ENCODE data around the gene ECE1.
"Not testable (repeated sequence)": the region's sequence is repeated elsewhere in the genome, so short reads cannot be mapped to it uniquely, and the experiment has no call there.

ECE1 gene

GRCh38 chr1:21236178-21236577 is 54.1 kb downstream of the ECE1 start:
- no peak for TF ChIP-seq CTCF (IDR thresholded peaks at IDR 0.05; ENCODE audit: insufficient read depth, low read length, poor library complexity, severe bottlenecking)

GRCh38 chr1:21234779-21235178 is 55.5 kb downstream of the ECE1 start:
- no peak for TF ChIP-seq CTCF (IDR thresholded peaks at IDR 0.05; ENCODE audit: insufficient read depth, low read length, poor library complexity, severe bottlenecking)
- Histone ChIP-seq H3K27me3 (replicated peaks; ENCODE audit: control insufficient read depth, insufficient read depth, low read length) (no peaks in the 10 kb centered on the region), H3K4me3 (replicated peaks; ENCODE audit: low read depth, low read length) (no peak overlapping the region), H3K36me3 (ENCODE audit: control insufficient read depth, insufficient read depth, low read length) (peaks cover 11% of the 10 kb centered on the region)
- no peak for DNase-seq (ENCODE audit: extremely low read depth, insufficient read length)

More at GRCh38 chr1:21236178-21236577, 54.1 kb downstream of the ECE1 start:
- no peak overlapping the region for H3K4me3 ChIP-seq (replicated peaks; ENCODE audit: low read depth, low read length)
- H3K36me3 ChIP-seq (ENCODE audit: control insufficient read depth, insufficient read depth, low read length), result peaks cover 11% of the 10 kb centered on the region
- DNase-seq (ENCODE audit: extremely low read depth, insufficient read length), result no peak
- H3K27me3 ChIP-seq (replicated peaks; ENCODE audit: control insufficient read depth, insufficient read depth, low read length), result no peaks in the 10 kb centered on the region

- H3K27me3 ChIP-seq (replicated peaks; ENCODE audit: control insufficient read depth, insufficient read depth, low read length), result no peaks in the 10 kb centered on the region
- no peak overlapping the region for H3K4me3 ChIP-seq (replicated peaks; ENCODE audit: low read depth, low read length)
- no peak for TF ChIP-seq CTCF (IDR thresholded peaks at IDR 0.05; ENCODE audit: insufficient read depth, low read length, poor library complexity, severe bottlenecking)
- DNase-seq (ENCODE audit: extremely low read depth, insufficient read length), result no peak
- peaks cover 11% of the 10 kb centered on the region for H3K36me3 ChIP-seq (ENCODE audit: control insufficient read depth, insufficient read depth, low read length)
Measured at GRCh38 chr1:21233490-21233889, 56.8 kb downstream of the ECE1 start.

- TF ChIP-seq CTCF (IDR thresholded peaks at IDR 0.05; ENCODE audit: insufficient read depth, low read length, poor library complexity, severe bottlenecking), result peak; percentile 73
- Histone ChIP-seq H3K4me3 (replicated peaks; ENCODE audit: low read depth, low read length) (no peak overlapping the region), H3K36me3 (ENCODE audit: control insufficient read depth, insufficient read depth, low read length) (peaks cover 7% of the 10 kb centered on the region), H3K27me3 (replicated peaks; ENCODE audit: control insufficient read depth, insufficient read depth, low read length) (no peaks in the 10 kb centered on the region)
- DNase-seq (ENCODE audit: extremely low read depth, insufficient read length), result no peak
Measured at GRCh38 chr1:21232044-21232443, 58.2 kb downstream of the ECE1 start.

- no peak for TF ChIP-seq CTCF (IDR thresholded peaks at IDR 0.05; ENCODE audit: insufficient read depth, low read length, poor library complexity, severe bottlenecking)
- no peaks in the 10 kb centered on the region for H3K27me3 ChIP-seq (replicated peaks; ENCODE audit: control insufficient read depth, insufficient read depth, low read length)
- H3K36me3 ChIP-seq (ENCODE audit: control insufficient read depth, insufficient read depth, low read length), result peaks cover 8% of the 10 kb centered on the region
- no peak overlapping the region for H3K4me3 ChIP-seq (replicated peaks; ENCODE audit: low read depth, low read length)
- DNase-seq (ENCODE audit: extremely low read depth, insufficient read length), result no peak
Measured at GRCh38 chr1:21229246-21230000, 60.8 kb downstream of the ECE1 start.

GRCh38 chr1:21228224-21228623 is 62.0 kb downstream of the ECE1 start:
- not testable (repeated sequence) for H3K36me3 ChIP-seq (ENCODE audit: control insufficient read depth, insufficient read depth, low read length); H3K4me3 ChIP-seq (replicated peaks; ENCODE audit: low read depth, low read length); H3K27me3 ChIP-seq (replicated peaks; ENCODE audit: control insufficient read depth, insufficient read depth, low read length); DNase-seq (ENCODE audit: extremely low read depth, insufficient read length)
